ENCODE data around the gene OR52E2.

DNA sequence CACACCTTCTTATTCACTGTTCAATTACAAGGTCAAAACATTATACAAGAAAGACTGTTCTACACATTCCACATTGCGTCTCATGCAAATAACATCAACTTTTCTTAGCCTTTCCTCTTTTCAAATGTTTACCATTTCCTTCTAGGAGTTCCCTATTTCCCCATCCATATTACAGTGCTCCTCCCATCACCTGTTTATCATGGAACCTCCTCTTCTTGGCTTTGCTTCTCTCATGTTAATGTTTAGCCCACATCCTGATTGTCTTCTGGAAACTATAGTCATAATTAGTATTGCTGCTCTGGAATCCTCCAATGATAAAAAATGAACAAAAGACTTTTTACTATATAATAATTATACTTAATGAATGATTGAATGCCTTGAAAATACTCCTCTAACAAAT is 31.2 kb upstream of the OR52E2 start:
- TF ChIP-seq, protein P1, sequence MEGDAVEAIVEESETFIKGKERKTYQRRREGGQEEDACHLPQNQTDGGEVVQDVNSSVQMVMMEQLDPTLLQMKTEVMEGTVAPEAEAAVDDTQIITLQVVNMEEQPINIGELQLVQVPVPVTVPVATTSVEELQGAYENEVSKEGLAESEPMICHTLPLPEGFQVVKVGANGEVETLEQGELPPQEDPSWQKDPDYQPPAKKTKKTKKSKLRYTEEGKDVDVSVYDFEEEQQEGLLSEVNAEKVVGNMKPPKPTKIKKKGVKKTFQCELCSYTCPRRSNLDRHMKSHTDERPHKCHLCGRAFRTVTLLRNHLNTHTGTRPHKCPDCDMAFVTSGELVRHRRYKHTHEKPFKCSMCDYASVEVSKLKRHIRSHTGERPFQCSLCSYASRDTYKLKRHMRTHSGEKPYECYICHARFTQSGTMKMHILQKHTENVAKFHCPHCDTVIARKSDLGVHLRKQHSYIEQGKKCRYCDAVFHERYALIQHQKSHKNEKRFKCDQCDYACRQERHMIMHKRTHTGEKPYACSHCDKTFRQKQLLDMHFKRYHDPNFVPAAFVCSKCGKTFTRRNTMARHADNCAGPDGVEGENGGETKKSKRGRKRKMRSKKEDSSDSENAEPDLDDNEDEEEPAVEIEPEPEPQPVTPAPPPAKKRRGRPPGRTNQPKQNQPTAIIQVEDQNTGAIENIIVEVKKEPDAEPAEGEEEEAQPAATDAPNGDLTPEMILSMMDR (IDR thresholded peaks at IDR 0.05; ENCODE audit: low read depth, low read length) = no peak
- TF ChIP-seq, protein P2, sequence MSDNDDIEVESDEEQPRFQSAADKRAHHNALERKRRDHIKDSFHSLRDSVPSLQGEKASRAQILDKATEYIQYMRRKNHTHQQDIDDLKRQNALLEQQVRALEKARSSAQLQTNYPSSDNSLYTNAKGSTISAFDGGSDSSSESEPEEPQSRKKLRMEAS (IDR thresholded peaks at IDR 0.05; ENCODE audit: low read depth, low read length) = no peak
- TF ChIP-seq POLR2A (IDR thresholded peaks at IDR 0.05; ENCODE audit: extremely low read depth, insufficient read length) (no peak), MYC (IDR thresholded peaks at IDR 0.05; ENCODE audit: low read depth, low read length) (no peak)

Data from NB4 (cell line).